Measurements from ENCODE around the gene SLC17A5.
"Not testable (repeated sequence)": the region's sequence is repeated elsewhere in the genome, so short reads cannot be mapped to it uniquely, and the experiment has no call there.

The SLC17A5 gene

DNA sequence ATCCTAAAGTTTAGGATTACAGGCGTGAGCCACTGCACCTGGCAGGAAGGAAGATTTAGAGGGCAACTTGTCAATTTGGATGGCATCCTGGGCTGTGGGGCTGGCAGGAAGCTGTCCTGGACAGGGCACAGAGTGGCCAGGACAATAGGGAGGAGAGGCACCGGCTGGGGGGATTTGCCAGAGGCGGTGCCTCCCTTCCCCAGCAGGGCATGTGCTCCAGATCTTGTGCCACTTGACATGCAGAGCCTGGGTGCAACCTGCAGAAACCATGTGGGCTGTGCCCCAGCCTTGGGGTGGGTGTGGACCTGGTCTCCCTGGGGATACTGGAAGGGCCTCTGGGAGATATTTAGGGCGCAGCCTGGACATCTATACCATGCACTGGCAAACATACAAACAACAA lies 74.4 kb downstream of the SLC17A5 start:
- H3K9me3 ChIP-seq (ENCODE audit: control insufficient read depth in 1 of 2, low read length in 2 of 2): no peaks in the 10 kb centered on the region
- H3K36me3 ChIP-seq (ENCODE audit: control insufficient read depth in 1 of 2, insufficient read depth in 2 of 2, low read length in 2 of 2): no peaks in the 10 kb centered on the region
- peak overlapping the region; percentile 96 for H3K27ac ChIP-seq (ENCODE audit: low read length)
- no peaks in the 10 kb centered on the region for H3K27me3 ChIP-seq (ENCODE audit: low read depth, low read length)
- peak overlapping the region in 1 of 2 donors; percentile 30 for H3K4me3 ChIP-seq (ENCODE audit: low read depth in 1 of 2, low read length in 2 of 2)
- peaks cover 12 to 13% of the 10 kb centered on the region in 2 donors for H3K4me1 ChIP-seq (ENCODE audit: control insufficient read depth in 1 of 2, insufficient read depth in 2 of 2, low read length in 2 of 2)

DNA sequence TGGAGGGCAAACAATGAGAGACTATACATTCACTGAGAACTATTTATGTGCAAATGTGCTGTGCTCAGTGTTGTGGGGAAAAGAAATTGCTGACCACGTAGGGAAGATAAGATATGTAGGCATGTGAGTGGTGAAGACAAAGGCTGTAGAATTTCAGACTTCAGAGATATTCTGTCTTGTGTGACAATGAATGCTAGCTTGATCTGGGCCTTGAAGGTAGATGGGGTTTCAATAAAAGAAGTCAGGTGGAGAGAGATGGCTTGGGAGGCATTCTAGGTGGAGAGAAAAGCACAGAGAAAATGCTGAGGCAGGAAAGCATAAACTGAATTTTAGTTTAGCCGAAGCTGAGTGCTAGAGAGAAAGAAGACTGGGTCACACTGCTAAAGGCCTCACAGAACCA lies 76.1 kb downstream of the SLC17A5 start:
- Histone ChIP-seq H3K4me3 (ENCODE audit: low read depth in 1 of 2, low read length in 2 of 2) (no peak overlapping the region), H3K4me1 (ENCODE audit: control insufficient read depth in 1 of 2, insufficient read depth in 2 of 2, low read length in 2 of 2) (peaks cover 12 to 13% of the 10 kb centered on the region in 2 donors), H3K27ac (ENCODE audit: low read length) (no peak overlapping the region), H3K27me3 (ENCODE audit: low read depth, low read length) (no peaks in the 10 kb centered on the region), H3K9me3 (ENCODE audit: control insufficient read depth in 1 of 2, low read length in 2 of 2) (no peaks in the 10 kb centered on the region), H3K36me3 (ENCODE audit: control insufficient read depth in 1 of 2, insufficient read depth in 2 of 2, low read length in 2 of 2) (no peaks in the 10 kb centered on the region)

DNA sequence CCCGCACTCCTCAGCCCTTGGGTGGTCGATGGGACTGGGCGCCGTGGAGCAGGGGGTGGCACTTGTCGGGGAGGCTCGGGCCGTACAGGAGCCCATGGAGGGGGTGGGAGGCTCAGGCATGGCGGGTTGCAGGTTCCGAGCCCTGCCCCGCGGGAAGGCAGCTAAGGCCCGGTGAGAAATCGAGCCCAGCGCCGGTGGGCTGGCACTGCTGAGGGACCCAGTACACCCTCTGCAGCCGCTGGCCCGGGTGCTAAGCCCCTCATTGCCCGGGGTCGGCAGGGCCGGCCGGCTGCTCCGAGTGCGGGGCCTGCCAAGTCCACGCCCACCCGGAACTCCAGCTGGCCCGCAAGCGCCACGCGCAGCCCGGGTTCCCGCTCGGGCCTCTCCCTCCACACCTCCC lies 81.3 kb downstream of the SLC17A5 start:
- not testable (repeated sequence) for H3K4me3 ChIP-seq (ENCODE audit: low read depth in 1 of 2, low read length in 2 of 2); H3K27ac ChIP-seq (ENCODE audit: low read length); H3K4me1 ChIP-seq (ENCODE audit: control insufficient read depth in 1 of 2, insufficient read depth in 2 of 2, low read length in 2 of 2); H3K9me3 ChIP-seq (ENCODE audit: control insufficient read depth in 1 of 2, low read length in 2 of 2); H3K36me3 ChIP-seq (ENCODE audit: control insufficient read depth in 1 of 2, insufficient read depth in 2 of 2, low read length in 2 of 2); H3K27me3 ChIP-seq (ENCODE audit: low read depth, low read length)

DNA sequence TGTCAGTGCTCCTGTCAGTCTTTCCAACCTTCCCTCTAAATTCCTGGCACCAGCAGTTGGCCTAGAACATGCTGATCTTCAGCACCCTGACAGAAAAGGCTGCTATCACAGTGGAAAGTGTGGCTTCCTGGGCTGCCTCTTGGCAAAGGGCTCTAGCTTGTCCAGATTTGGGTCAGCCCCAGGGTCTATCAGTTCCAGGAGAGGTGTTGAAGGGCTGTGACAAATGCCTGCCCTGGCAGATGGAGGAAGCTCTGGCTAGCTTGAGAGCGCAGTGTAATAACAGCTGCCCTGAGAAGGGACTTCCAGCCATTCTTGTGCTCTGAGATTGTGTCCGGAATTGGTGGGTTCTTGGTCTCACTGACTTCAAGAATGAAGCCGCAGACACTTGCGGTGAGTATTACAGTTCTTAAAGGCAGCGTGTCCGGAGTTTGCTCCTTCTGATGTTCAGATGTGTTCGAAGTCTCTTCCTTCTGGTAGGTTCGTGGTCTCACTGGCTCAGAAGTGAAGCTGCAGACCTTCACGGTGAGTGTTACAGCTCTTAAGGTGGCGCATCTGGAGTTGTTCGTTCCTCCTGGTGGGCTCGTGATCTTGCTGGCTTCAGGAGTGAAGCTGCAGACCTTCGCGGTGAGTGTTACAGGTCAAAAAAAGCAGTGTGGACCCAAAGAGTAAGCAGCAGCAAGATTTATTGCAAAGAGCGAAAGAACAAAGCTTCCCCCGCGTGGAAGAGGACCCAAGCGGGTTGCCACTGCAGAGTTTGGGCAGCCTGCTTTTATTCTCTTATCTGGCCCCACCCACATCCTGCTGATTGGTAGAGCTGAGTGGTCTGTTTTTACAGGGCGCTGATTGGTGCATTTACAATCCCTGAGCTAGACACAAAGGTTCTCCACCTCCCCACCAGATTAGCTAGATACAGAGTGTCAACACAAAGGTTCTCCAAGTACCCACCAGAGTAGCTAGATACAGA lies 82.3 kb downstream of the SLC17A5 start:
- H3K27me3 ChIP-seq (ENCODE audit: low read depth, low read length); H3K9me3 ChIP-seq (ENCODE audit: control insufficient read depth in 1 of 2, low read length in 2 of 2); H3K36me3 ChIP-seq (ENCODE audit: control insufficient read depth in 1 of 2, insufficient read depth in 2 of 2, low read length in 2 of 2); H3K4me3 ChIP-seq (ENCODE audit: low read depth in 1 of 2, low read length in 2 of 2); H3K27ac ChIP-seq (ENCODE audit: low read length); H3K4me1 ChIP-seq (ENCODE audit: control insufficient read depth in 1 of 2, insufficient read depth in 2 of 2, low read length in 2 of 2): not testable (repeated sequence)

DNA sequence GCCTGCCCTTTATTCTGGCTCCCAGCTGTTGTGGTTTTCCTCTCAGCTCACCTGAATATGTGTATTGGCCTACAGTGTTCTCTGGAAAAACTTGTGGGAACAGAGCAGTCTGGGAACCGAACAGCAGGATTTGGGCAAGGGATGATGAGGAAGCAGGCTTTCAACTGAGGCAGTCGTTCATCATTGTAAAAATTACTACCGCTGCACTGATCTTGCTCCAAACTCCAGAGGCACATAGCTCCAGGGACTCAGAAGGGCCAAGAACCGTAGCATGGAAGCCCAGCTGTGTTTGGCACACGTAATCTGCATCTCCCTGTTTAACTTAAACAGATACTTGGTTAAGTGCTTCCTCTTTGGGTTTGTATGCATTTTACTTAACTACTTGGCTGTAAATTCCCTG lies 84.7 kb downstream of the SLC17A5 start:
- no peaks in the 10 kb centered on the region for H3K9me3 ChIP-seq (ENCODE audit: control insufficient read depth in 1 of 2, low read length in 2 of 2)
- H3K36me3 ChIP-seq (ENCODE audit: control insufficient read depth in 1 of 2, insufficient read depth in 2 of 2, low read length in 2 of 2): no peaks in the 10 kb centered on the region
- no peaks in the 10 kb centered on the region for H3K27me3 ChIP-seq (ENCODE audit: low read depth, low read length)
- no peak overlapping the region for H3K4me3 ChIP-seq (ENCODE audit: low read depth in 1 of 2, low read length in 2 of 2)
- H3K4me1 ChIP-seq (ENCODE audit: control insufficient read depth in 1 of 2, insufficient read depth in 2 of 2, low read length in 2 of 2): no peaks in the 10 kb centered on the region
- H3K27ac ChIP-seq (ENCODE audit: low read length): no peak overlapping the region

DNA sequence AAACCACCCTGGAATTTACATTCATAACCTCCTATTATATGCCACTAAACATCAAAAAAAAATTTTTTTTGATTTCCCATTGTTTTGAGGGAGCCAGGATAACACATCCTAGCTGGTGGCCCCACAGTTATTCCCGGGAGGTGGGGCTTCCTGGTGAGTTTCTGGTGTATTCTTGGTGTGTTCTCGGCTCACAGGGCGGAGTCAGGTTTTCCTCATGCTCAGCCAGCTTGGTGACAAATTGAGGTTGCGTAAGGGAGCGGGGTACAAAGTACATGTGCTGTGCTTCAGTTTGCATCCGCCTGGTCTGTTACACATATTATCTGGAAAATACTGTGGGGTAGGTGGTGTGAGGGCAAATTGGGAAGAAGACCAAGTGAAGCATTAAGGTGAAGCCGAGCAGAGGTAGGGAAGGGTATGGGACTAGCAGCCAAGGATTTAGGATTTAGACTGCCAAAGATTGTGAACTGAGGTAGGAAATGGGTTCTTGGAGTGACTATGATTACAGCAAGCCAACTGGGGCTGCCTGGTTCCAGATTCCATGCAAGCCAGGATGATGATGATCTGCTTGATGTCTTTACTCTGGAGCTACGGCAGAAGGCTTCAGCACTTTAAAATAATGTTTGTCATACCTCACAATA lies 86.7 kb downstream of the SLC17A5 start:
- Histone ChIP-seq H3K9me3 (ENCODE audit: control insufficient read depth in 1 of 2, low read length in 2 of 2) (no peaks in the 10 kb centered on the region), H3K27me3 (ENCODE audit: low read depth, low read length) (no peaks in the 10 kb centered on the region), H3K27ac (ENCODE audit: low read length) (peak overlapping the region; percentile 59), H3K36me3 (ENCODE audit: control insufficient read depth in 1 of 2, insufficient read depth in 2 of 2, low read length in 2 of 2) (no peaks in the 10 kb centered on the region), H3K4me3 (ENCODE audit: low read depth in 1 of 2, low read length in 2 of 2) (no peak overlapping the region), H3K4me1 (ENCODE audit: control insufficient read depth in 1 of 2, insufficient read depth in 2 of 2, low read length in 2 of 2) (no peaks in the 10 kb centered on the region)

DNA sequence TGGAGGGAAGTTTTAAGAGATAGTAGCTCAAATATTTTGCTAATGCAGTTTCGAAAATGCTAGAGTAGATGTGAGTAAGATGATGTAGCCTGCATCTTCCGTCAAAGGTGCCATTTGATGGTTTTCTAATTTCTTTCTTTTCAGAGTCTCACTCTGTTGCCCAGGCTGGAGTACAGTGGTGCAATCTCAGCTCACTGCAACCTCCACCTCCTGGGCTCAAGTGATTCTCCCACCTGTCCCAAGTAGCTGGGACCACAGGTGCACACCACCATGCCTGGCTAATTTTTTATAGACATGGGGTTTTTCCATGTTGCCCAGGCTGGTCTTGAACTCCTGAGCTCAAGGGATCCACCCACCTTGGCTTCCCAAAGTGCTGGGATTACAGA lies 87.3 kb downstream of the SLC17A5 start:
- not testable (repeated sequence) for H3K4me1 ChIP-seq (ENCODE audit: control insufficient read depth in 1 of 2, insufficient read depth in 2 of 2, low read length in 2 of 2); H3K4me3 ChIP-seq (ENCODE audit: low read depth in 1 of 2, low read length in 2 of 2); H3K27me3 ChIP-seq (ENCODE audit: low read depth, low read length); H3K27ac ChIP-seq (ENCODE audit: low read length); H3K36me3 ChIP-seq (ENCODE audit: control insufficient read depth in 1 of 2, insufficient read depth in 2 of 2, low read length in 2 of 2); H3K9me3 ChIP-seq (ENCODE audit: control insufficient read depth in 1 of 2, low read length in 2 of 2)

DNA sequence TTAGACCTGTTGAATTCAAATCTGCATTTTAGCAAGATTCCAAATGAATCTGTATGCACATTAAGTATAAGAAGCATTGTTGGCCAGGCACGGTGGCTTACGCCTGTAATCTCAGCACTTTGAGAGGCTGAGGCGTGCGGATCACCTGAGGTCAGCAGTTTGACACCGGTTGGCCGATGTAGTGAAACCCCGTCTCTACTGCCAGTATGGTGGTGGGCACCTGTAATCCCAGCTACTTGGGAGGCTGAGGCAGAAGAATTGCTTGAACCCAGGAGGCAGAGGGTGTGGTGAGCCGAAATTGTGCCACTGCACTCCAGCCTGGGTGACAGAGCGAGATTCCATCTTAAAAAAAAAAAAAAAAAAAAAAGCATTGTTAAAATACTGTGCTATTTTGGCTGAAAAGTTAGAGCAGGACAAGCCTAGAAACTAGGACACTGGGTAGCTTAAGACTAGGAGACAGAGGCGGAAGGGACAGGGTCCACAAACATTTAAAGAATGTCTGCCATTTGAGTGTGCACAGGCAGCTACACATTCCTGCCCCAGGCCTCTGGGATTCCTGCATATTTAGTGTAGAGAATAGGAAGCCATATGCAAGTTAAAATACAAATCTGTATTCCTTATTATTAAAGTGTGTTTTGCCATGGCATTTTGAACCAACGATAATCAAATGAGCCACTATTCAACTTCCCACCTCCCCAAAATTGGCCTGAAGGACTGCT lies 87.9 kb downstream of the SLC17A5 start:
- no peak overlapping the region for H3K4me3 ChIP-seq (ENCODE audit: low read depth in 1 of 2, low read length in 2 of 2)
- no peaks in the 10 kb centered on the region for H3K4me1 ChIP-seq (ENCODE audit: control insufficient read depth in 1 of 2, insufficient read depth in 2 of 2, low read length in 2 of 2)
- no peak overlapping the region for H3K27ac ChIP-seq (ENCODE audit: low read length)
- no peaks in the 10 kb centered on the region for H3K36me3 ChIP-seq (ENCODE audit: control insufficient read depth in 1 of 2, insufficient read depth in 2 of 2, low read length in 2 of 2)
- no peaks in the 10 kb centered on the region for H3K9me3 ChIP-seq (ENCODE audit: control insufficient read depth in 1 of 2, low read length in 2 of 2)
- no peaks in the 10 kb centered on the region for H3K27me3 ChIP-seq (ENCODE audit: low read depth, low read length)

DNA sequence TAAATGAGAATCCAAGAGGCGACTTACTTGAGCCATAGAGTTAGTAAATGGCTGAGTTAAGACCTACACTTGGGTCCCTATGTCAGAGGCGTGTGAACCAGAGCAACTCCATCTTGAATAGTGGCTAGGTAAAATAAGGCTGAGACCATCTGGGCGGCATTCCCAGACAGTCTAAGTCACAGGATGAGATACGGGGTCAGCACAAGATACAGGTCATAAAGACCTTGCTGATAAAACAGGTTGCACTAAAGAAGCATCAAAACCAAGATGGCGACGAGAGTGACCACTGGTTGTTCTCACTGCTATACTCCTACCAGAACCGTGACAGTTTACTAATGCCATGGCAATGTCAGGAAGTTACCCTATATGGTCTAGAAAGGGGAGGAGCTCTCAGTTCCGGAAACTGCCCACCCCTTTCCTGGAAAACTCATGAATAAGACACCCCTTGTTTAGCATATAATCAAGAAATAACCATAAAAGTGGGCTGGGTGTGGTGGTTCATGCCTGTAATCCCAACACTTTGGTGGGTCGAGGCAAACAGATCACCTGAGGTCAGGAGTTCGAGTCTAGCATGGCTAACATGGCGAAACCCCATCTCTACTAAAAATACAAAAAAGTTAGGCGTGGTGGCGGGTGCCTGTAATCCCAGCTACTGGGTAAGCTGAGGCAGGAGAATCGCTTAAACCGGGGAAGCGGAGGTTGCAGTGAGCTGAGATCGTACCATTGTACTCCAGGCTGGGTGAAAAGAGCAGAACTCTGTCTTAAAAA lies 89.0 kb downstream of the SLC17A5 start:
- Histone ChIP-seq H3K9me3 (ENCODE audit: control insufficient read depth in 1 of 2, low read length in 2 of 2) (no peaks in the 10 kb centered on the region), H3K36me3 (ENCODE audit: control insufficient read depth in 1 of 2, insufficient read depth in 2 of 2, low read length in 2 of 2) (no peaks in the 10 kb centered on the region), H3K4me3 (ENCODE audit: low read depth in 1 of 2, low read length in 2 of 2) (no peak overlapping the region)

DNA sequence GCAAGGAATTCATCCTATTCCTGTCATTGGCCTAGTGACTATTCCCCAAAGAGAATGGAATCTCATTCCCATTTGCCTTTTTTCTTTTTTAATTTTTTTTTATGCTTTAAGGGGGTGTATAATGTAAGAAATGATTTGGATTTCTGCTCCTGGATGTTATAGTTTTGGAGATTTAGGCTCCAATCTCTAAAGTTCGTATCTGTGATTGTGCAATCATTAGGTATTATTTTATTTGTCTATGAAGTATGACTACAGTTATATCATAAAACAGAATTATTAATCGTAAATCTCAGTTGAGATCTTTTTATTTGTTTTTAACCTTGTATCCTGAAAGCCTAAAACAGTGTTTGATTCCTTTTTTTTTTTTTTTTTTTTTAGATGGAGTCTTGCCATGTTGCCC lies 91.2 kb downstream of the SLC17A5 start:
- H3K4me3 ChIP-seq (ENCODE audit: low read depth in 1 of 2, low read length in 2 of 2): no peak overlapping the region
- no peak overlapping the region for H3K27ac ChIP-seq (ENCODE audit: low read length)
- H3K27me3 ChIP-seq (ENCODE audit: low read depth, low read length): no peaks in the 10 kb centered on the region
- H3K36me3 ChIP-seq (ENCODE audit: control insufficient read depth in 1 of 2, insufficient read depth in 2 of 2, low read length in 2 of 2): no peaks in the 10 kb centered on the region
- no peaks in the 10 kb centered on the region for H3K4me1 ChIP-seq (ENCODE audit: control insufficient read depth in 1 of 2, insufficient read depth in 2 of 2, low read length in 2 of 2)
- no peaks in the 10 kb centered on the region for H3K9me3 ChIP-seq (ENCODE audit: control insufficient read depth in 1 of 2, low read length in 2 of 2)

More for the DNA sequence above, 89.0 kb downstream of the SLC17A5 start:
- H3K27ac ChIP-seq (ENCODE audit: low read length): no peak overlapping the region
- H3K4me1 ChIP-seq (ENCODE audit: control insufficient read depth in 1 of 2, insufficient read depth in 2 of 2, low read length in 2 of 2): no peaks in the 10 kb centered on the region
- H3K27me3 ChIP-seq (ENCODE audit: low read depth, low read length): no peaks in the 10 kb centered on the region
